LNCAP (cell line): ENCODE data around the gene OR51B5.

Experiments
- CTCF ChIP-seq: fragments of 450-650 bp; IDR thresholded peaks from 2 replicates; pipeline ENCODE4 v1.5.1; 2017; ENCODE audit warnings: mild to moderate bottlenecking

The OR51B5 gene

GRCh38 chr11:5348551-5349194, 5.3 kb upstream of the OR51B5 start:
- TF ChIP-seq CTCF, result no peak

GRCh38 chr11:5345831-5346230, 2.5 kb upstream of the OR51B5 start:
- TF ChIP-seq CTCF, result no peak

GRCh38 chr11:5339771-5340322, 3.5 kb downstream of the OR51B5 start:
- no peak for TF ChIP-seq CTCF

- no peak for TF ChIP-seq CTCF
These were observed 7.0 kb downstream of the OR51B5 start for GRCh38 chr11:5336331-5336730.

GRCh38 chr11:5335170-5335569, 8.2 kb downstream of the OR51B5 start:
- TF ChIP-seq CTCF, result no peak

- TF ChIP-seq CTCF, result no peak
These were observed 19.1 kb downstream of the OR51B5 start, which contains the start of gene OR51B2 for GRCh38 chr11:5324197-5324596. Gene OR51B2, minus strand, starts transcription at chr11:5324297. Its CDS starts 0 bp downstream, at chr11:5324297.

- 0 out of 2 replicates have a peak, but pooled peaks have one; percentile 20 for TF ChIP-seq CTCF
These were observed 26.0 kb downstream of the OR51B5 start for GRCh38 chr11:5317292-5317691.

GRCh38 chr11:5310423-5310822, 32.9 kb downstream of the OR51B5 start:
- TF ChIP-seq CTCF, result no peak
